ENCODE results near the gene SIPA1L3. TPM values are rescaled to one million over a fixed set of nuclear protein-coding genes. Genes with fewer than 3 reads are reported as not detected.

The SIPA1L3 gene
- total RNA-seq, 1 donor from 2014 or later, result 16.1 TPM

- DNase-seq (ENCODE audit: low spot score), result no peak
Measured at GRCh38 chr19:38253788-38254187, 346.8 kb downstream of the SIPA1L3 start.

- no peak for DNase-seq (ENCODE audit: low spot score)
Measured at GRCh38 chr19:38255383-38256014, 348.5 kb downstream of the SIPA1L3 start.

Other genes with a start within 250 kb of the SIPA1L3 start
- 2.8 TPM for gene ZNF607, start 187.4 kb upstream of the SIPA1L3 start, total RNA-seq
- gene ZNF573, start 127.6 kb upstream of the SIPA1L3 start, total RNA-seq, result 12.1 TPM
- not detected for gene WDR87, start 614 bp upstream of the SIPA1L3 start, total RNA-seq

Data from mesenteric fat pad (tissue), 1 donor.